Endothelial cell of umbilical vein (primary cell): ENCODE data around the gene C13orf46. TPM values are rescaled to one million over a fixed set of nuclear protein-coding genes. Genes with fewer than 3 reads are reported as not detected.

ENCODE experiments used
- BruUV-seq: library from RNA; stranded (reverse); fragments of 400-500 nt; replicated peaks from 2 replicates; lab custom pipeline; 2021; lab: Mats Ljungman, UMichigan
- CTCF ChIA-PET: fragments of 300-600, 350-600 bp; sonication (Branson Sonifier 250); formaldehyde crosslinking; loops from one replicate; lab custom pipeline; 2021; ENCODE audit warnings: antibody characterized with exemption, inconsistent platforms; lab: Charles Lee
- POLR2A ChIA-PET: fragments of 300-600, 350-600 bp; sonication (Branson Sonifier 250); formaldehyde crosslinking; loops from one replicate; lab custom pipeline; 2021; ENCODE audit warnings: antibody characterized with exemption, inconsistent platforms; lab: Charles Lee
- DNase-seq: peaks from one replicate; pipeline ENCODE4 v3.0.0-alpha.2; 2011; ENCODE audit warnings: low read depth, low spot score
- FAIRE-seq: peaks from 2 replicates; lab custom pipeline; 2011; peaks lifted over from hg19 to GRCh38; lab: Jason Lieb, UNC
- H2AFZ ChIP-seq: 2 replicates; pipeline ENCODE4 v1.6.0; 2012; ENCODE audit warnings: low read depth, low read length, control low read depth, inconsistent platforms
- H3K27ac ChIP-seq: 2 replicates; pipeline ENCODE4 v1.5.1; 2011; ENCODE audit warnings: low read depth, mild to moderate bottlenecking, control low read depth, low read length, moderate library complexity; ENCODE audit not compliant: insufficient read depth
- H3K27me3 ChIP-seq, 2 experiments: 2 replicates each; pipeline versions ENCODE4 v1.6.0 to v1.6.1; 2011; ENCODE audit warnings: low read length in 2 of 2, mixed read lengths in 1 of 2; ENCODE audit not compliant: control insufficient read depth in 2 of 2, insufficient read depth in 2 of 2
- H3K36me3 ChIP-seq, 2 experiments: 2 replicates in 1 of 2; 3 replicates in 1 of 2; pipeline ENCODE4 v1.5.1; 2011; ENCODE audit warnings: low read length in 2 of 2, mild to moderate bottlenecking in 1 of 2, moderate library complexity in 1 of 2; ENCODE audit not compliant: control insufficient read depth in 2 of 2, insufficient read depth in 2 of 2; ENCODE audit errors: extremely low read depth in 1 of 2
- H3K4me1 ChIP-seq: 3 replicates; pipeline ENCODE4 v1.5.1; 2011; ENCODE audit warnings: mild to moderate bottlenecking, low read length; ENCODE audit not compliant: control insufficient read depth, insufficient read depth; ENCODE audit errors: extremely low read depth
- H3K4me2 ChIP-seq: 2 replicates; pipeline ENCODE4 v1.6.1; 2011; ENCODE audit warnings: low read length, control low read depth, mixed read lengths; ENCODE audit not compliant: insufficient read depth
- H3K4me3 ChIP-seq, 3 experiments: fragments of 200-600 bp in 1 of 3; sonication (generic), shearing (Covaris generic) in 1 of 3; replicated peaks in 1 of 3; 2 replicates each; pipeline ENCODE4 v1.5.1; 2011 to 2016; ENCODE audit warnings: control low read depth in 3 of 3, low read length in 3 of 3, mild to moderate bottlenecking in 2 of 3, inconsistent platforms in 1 of 3, low read depth in 1 of 3, moderate library complexity in 1 of 3; ENCODE audit not compliant: insufficient read depth in 1 of 3
- H3K79me2 ChIP-seq: 2 replicates; pipeline ENCODE4 v1.6.0; 2012; ENCODE audit warnings: low read length, inconsistent platforms; ENCODE audit not compliant: control insufficient read depth, insufficient read depth
- H3K9ac ChIP-seq: replicated peaks from 2 replicates; pipeline ENCODE3; 2011; ENCODE audit warnings: low read length, control low read depth; ENCODE audit not compliant: insufficient read depth; ENCODE audit errors: extremely low read depth
- H3K9me1 ChIP-seq: replicated peaks from 3 replicates; pipeline ENCODE4 v1.6.0; 2011; ENCODE audit warnings: mild to moderate bottlenecking, low read length; ENCODE audit not compliant: control insufficient read depth, insufficient read depth; ENCODE audit errors: extremely low read depth
- H3K9me3 ChIP-seq: replicated peaks from 2 replicates; pipeline ENCODE4 v1.5.1; 2012; ENCODE audit warnings: low read length, inconsistent platforms; ENCODE audit not compliant: control insufficient read depth, insufficient read depth
- H4K20me1 ChIP-seq: replicated peaks from 2 replicates; pipeline ENCODE3; 2011; ENCODE audit warnings: mild to moderate bottlenecking, low read length; ENCODE audit not compliant: control insufficient read depth, insufficient read depth; ENCODE audit errors: extremely low read depth
- EZH2 ChIP-seq: IDR thresholded peaks from 2 replicates; pipeline ENCODE4 v1.6.1; 2012; ENCODE audit warnings: borderline replicate concordance, low read depth, mild to moderate bottlenecking, moderate library complexity, low read length, inconsistent platforms; ENCODE audit not compliant: severe bottlenecking
- FOS ChIP-seq: IDR thresholded peaks from 2 replicates; pipeline ENCODE4 v1.6.1; 2011; ENCODE audit warnings: mild to moderate bottlenecking, low read length, moderate library complexity, borderline replicate concordance; ENCODE audit not compliant: insufficient read depth
- GATA2 ChIP-seq: IDR thresholded peaks from 2 replicates; pipeline ENCODE4 v1.7.0; 2011; ENCODE audit warnings: low read depth, mild to moderate bottlenecking, moderate library complexity, mixed read lengths, low read length; ENCODE audit not compliant: insufficient read length, insufficient read depth
- JUN ChIP-seq: IDR thresholded peaks from 2 replicates; pipeline ENCODE4 v1.6.1; 2011; ENCODE audit warnings: borderline replicate concordance, low read depth; ENCODE audit not compliant: insufficient read length, insufficient read depth
- MYC ChIP-seq: IDR thresholded peaks from one replicate; pipeline ENCODE4 v1.6.1; 2011; ENCODE audit warnings: mild to moderate bottlenecking, low read depth, low read length
- POLR2A ChIP-seq: IDR thresholded peaks from 2 replicates; pipeline ENCODE4 v1.6.1; 2012; ENCODE audit warnings: low read depth, mild to moderate bottlenecking, control low read depth, low read length
- POLR2AphosphoS5 ChIP-seq: IDR thresholded peaks from 2 replicates; pipeline ENCODE4 v1.6.1; 2012; ENCODE audit warnings: low read depth, mild to moderate bottlenecking, control low read depth, low read length, moderate library complexity; ENCODE audit not compliant: insufficient read depth
- dilution Hi-C: fragments of 300-500 bp; cut with MboI; formaldehyde crosslinking; loops from one replicate; pipeline ENCODE4 v1.15.0; 2019; ENCODE audit warnings: low sequenced_read_pairs; ENCODE audit not compliant: extremely low pct_ligation_motif_present
- intact Hi-C: fragments of 100-400 bp; cut with micrococcal nuclease; formaldehyde crosslinking; loops from one replicate; pipeline ENCODE4 v1.10.0; 2022
- polyA plus RNA-seq, 4 experiments: library from polyadenylated mRNA; depleted of rRNA in 3 of 4; stranded (reverse) in 3 of 4; unstranded in 1 of 4; fragments of >200 nt; gene quantifications; 2 replicates each; pipeline versions ENCODE4 v1.2.1 to v1.2.3, GENCODE V29; 2011 to 2012; ENCODE audit warnings: missing spikeins in 1 of 4
- total RNA-seq: library from RNA; stranded (reverse); gene quantifications from 2 replicates; pipeline ENCODE4 v1.2.3, GENCODE V29; 2021
- TF ChIP-seq, protein P1 (sequence below), 2 donors: IDR thresholded peaks; 1 replicate in 1 of 2; 2 replicates in 1 of 2; pipeline ENCODE4 v1.5.1; 2011; ENCODE audit warnings: low read length in 2 of 2, mild to moderate bottlenecking in 2 of 2, moderate library complexity in 2 of 2, control low read depth in 1 of 2, inconsistent platforms in 1 of 2, low read depth in 1 of 2; ENCODE audit not compliant: insufficient read depth in 1 of 2; ENCODE audit errors: extremely low read depth in 1 of 2
- TF ChIP-seq, protein P2 (sequence below): IDR thresholded peaks from 2 replicates; pipeline ENCODE4 v1.6.1; 2011; ENCODE audit not compliant: insufficient read depth, insufficient read length

C13orf46 gene
- total and polyA plus RNA-seq, 2 donors (not counting 3 experiments of a cell fraction or from before 2014, with no cell fraction given) = 1.3 to 1.7 TPM

- FAIRE-seq = no peak
- Histone ChIP-seq H3K79me2 (peaks cover 1% of the 10 kb centered on the region), H3K9me3 (no peaks in the 10 kb centered on the region), H3K27ac (no peak overlapping the region), H2AFZ (no peak overlapping the region), H4K20me1 (no peaks in the 10 kb centered on the region), H3K9me1 (no peaks in the 10 kb centered on the region), H3K4me1 (peaks cover 4% of the 10 kb centered on the region), H3K4me3 (no peak overlapping the region), H3K36me3 (peaks cover 3 to 56% of the 10 kb centered on the region in 2 experiments), H3K4me2 (no peak overlapping the region), H3K9ac (no peak overlapping the region), H3K27me3 (no peaks in the 10 kb centered on the region)
- BruUV-seq = no TSS peak
- TF ChIP-seq POLR2AphosphoS5 (no peak), MYC (no peak), EZH2 (no peak), FOS (no peak), GATA2 (no peak), POLR2A (no peak), JUN (no peak)
- TF ChIP-seq, protein P1, sequence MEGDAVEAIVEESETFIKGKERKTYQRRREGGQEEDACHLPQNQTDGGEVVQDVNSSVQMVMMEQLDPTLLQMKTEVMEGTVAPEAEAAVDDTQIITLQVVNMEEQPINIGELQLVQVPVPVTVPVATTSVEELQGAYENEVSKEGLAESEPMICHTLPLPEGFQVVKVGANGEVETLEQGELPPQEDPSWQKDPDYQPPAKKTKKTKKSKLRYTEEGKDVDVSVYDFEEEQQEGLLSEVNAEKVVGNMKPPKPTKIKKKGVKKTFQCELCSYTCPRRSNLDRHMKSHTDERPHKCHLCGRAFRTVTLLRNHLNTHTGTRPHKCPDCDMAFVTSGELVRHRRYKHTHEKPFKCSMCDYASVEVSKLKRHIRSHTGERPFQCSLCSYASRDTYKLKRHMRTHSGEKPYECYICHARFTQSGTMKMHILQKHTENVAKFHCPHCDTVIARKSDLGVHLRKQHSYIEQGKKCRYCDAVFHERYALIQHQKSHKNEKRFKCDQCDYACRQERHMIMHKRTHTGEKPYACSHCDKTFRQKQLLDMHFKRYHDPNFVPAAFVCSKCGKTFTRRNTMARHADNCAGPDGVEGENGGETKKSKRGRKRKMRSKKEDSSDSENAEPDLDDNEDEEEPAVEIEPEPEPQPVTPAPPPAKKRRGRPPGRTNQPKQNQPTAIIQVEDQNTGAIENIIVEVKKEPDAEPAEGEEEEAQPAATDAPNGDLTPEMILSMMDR (IDR thresholded peaks at IDR 0.05; ENCODE audit: extremely low read depth in 1 of 2, insufficient read depth in 1 of 2, low read depth in 1 of 2, low read length in 2 of 2) = no peak
- TF ChIP-seq, protein P2, sequence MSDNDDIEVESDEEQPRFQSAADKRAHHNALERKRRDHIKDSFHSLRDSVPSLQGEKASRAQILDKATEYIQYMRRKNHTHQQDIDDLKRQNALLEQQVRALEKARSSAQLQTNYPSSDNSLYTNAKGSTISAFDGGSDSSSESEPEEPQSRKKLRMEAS = no peak
- ChIA-PET POLR2A (no interaction called here), CTCF (no interaction called here)
- dilution Hi-C loops = no loop called here
- intact Hi-C loops = no loop called here
- no peak for DNase-seq
Observed at GRCh38 chr13:113998781-113999617, 25.1 kb upstream of the C13orf46 start.
